HG03439 (cell line): ENCODE measurements around the gene CPLX3.

Experiments
- ATAC-seq: cut with Tn5 transposase; IDR thresholded peaks from one replicate; pipeline ENCODE4 v1.9.1; 2021; ENCODE audit warnings: mild to moderate bottlenecking, moderate library complexity; ENCODE audit not compliant: unreplicated experiment

Gene CPLX3

GRCh38 chr15:74802290-74802689, 24.1 kb upstream of the CPLX3 start:
- no peak for ATAC-seq

GRCh38 chr15:74802862-74803447, 23.5 kb upstream of the CPLX3 start:
- no peak for ATAC-seq

- ATAC-seq = no peak
Observed at GRCh38 chr15:74804935-74805334, 21.5 kb upstream of the CPLX3 start.

- ATAC-seq = no peak
Observed at GRCh38 chr15:74807282-74807681, 19.1 kb upstream of the CPLX3 start.

- no peak for ATAC-seq
Observed at GRCh38 chr15:74808078-74808839, 18.2 kb upstream of the CPLX3 start.

- ATAC-seq = no peak
Observed at GRCh38 chr15:74808840-74809229, 17.6 kb upstream of the CPLX3 start.

- no peak for ATAC-seq
Observed at GRCh38 chr15:74809242-74809641, 17.2 kb upstream of the CPLX3 start.

- ATAC-seq = no peak
Observed at GRCh38 chr15:74809956-74810355, 16.5 kb upstream of the CPLX3 start.

GRCh38 chr15:74812533-74812932, 13.9 kb upstream of the CPLX3 start, which contains the start of gene LMAN1L:
Gene LMAN1L (plus strand): TSS chr15:74812835. CDS start chr15:74812855, 20 bp downstream.
- no peak for ATAC-seq

- no peak for ATAC-seq
Observed at GRCh38 chr15:74815121-74815934, 11.1 kb upstream of the CPLX3 start.

GRCh38 chr15:74815961-74816360, 10.5 kb upstream of the CPLX3 start:
- no peak for ATAC-seq

GRCh38 chr15:74816624-74817369, 9.6 kb upstream of the CPLX3 start:
- no peak for ATAC-seq

GRCh38 chr15:74817370-74817737, 9.1 kb upstream of the CPLX3 start:
- ATAC-seq = no peak

GRCh38 chr15:74820056-74820455, 6.4 kb upstream of the CPLX3 start:
- no peak for ATAC-seq

GRCh38 chr15:74821091-74821789, 5.2 kb upstream of the CPLX3 start:
- ATAC-seq = no peak

- ATAC-seq = no peak
Observed at GRCh38 chr15:74821790-74822158, 4.7 kb upstream of the CPLX3 start.

- no peak for ATAC-seq
Observed at GRCh38 chr15:74822233-74822632, 4.2 kb upstream of the CPLX3 start.

- no peak for ATAC-seq
Observed at GRCh38 chr15:74823324-74823723, 3.1 kb upstream of the CPLX3 start.

GRCh38 chr15:74824976-74825375, 1.5 kb upstream of the CPLX3 start:
- ATAC-seq = no peak

- no peak for ATAC-seq
Observed at GRCh38 chr15:74825866-74826265, 561 bp upstream of the CPLX3 start.

GRCh38 chr15:74826921-74827320, 494 bp downstream of the CPLX3 start:
- ATAC-seq = no peak
